Neural progenitor cell (in vitro differentiated cells): ENCODE data around the gene ZNF691.
"Not testable (repeated sequence)": the region's sequence is repeated elsewhere in the genome, so short reads cannot be mapped to it uniquely, and the experiment has no call there.

Experiments used
- EZH2 ChIP-seq: fragments of 200-600 bp; sonication (generic); IDR thresholded peaks from 2 replicates; pipeline ENCODE4 v1.6.1; 2017; ENCODE audit warnings: antibody characterized with exemption, mild to moderate bottlenecking, moderate library complexity
- TF ChIP-seq, protein P1 (sequence below): fragments of 200-600 bp; sonication (generic); IDR thresholded peaks from 2 replicates; pipeline ENCODE4 v1.5.1; 2017; ENCODE audit warnings: antibody characterized with exemption, mild to moderate bottlenecking

DNA sequence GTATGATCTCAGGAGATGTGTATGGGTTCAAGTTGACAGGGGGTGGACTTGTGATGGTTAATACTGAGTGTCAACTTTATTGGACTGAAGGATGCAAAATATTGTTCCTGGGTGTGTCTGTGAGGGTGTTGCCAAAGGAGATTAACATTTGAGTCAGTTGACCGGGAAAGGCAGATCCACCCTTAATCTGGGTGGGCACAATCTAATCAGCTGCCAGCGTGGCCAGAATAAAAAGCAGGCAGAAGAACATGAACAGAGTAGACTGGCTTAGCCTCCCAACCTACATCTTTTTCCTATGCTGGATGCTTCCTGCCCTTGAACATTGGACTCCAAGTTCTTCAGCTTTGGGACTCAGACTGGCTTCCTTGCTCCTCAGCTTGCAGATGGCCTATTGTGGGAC is 23.3 kb downstream of the ZNF691 start:
- TF ChIP-seq, protein P1, sequence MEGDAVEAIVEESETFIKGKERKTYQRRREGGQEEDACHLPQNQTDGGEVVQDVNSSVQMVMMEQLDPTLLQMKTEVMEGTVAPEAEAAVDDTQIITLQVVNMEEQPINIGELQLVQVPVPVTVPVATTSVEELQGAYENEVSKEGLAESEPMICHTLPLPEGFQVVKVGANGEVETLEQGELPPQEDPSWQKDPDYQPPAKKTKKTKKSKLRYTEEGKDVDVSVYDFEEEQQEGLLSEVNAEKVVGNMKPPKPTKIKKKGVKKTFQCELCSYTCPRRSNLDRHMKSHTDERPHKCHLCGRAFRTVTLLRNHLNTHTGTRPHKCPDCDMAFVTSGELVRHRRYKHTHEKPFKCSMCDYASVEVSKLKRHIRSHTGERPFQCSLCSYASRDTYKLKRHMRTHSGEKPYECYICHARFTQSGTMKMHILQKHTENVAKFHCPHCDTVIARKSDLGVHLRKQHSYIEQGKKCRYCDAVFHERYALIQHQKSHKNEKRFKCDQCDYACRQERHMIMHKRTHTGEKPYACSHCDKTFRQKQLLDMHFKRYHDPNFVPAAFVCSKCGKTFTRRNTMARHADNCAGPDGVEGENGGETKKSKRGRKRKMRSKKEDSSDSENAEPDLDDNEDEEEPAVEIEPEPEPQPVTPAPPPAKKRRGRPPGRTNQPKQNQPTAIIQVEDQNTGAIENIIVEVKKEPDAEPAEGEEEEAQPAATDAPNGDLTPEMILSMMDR = not testable (repeated sequence)
- TF ChIP-seq EZH2 = not testable (repeated sequence)
